GM18520 (cell line): ENCODE data around the gene ZNF593OS.

Experiments
- ATAC-seq: cut with Tn5 transposase; IDR thresholded peaks from one replicate; pipeline ENCODE4 v1.9.1; 2021; ENCODE audit not compliant: unreplicated experiment

ZNF593OS gene

GRCh38 chr1:26127235-26128163 lies 44.1 kb downstream of the ZNF593OS start:
- ATAC-seq = no peak

GRCh38 chr1:26126321-26127084 lies 45.1 kb downstream of the ZNF593OS start:
- ATAC-seq = peak; percentile 43

GRCh38 chr1:26125946-26126320 lies 45.7 kb downstream of the ZNF593OS start:
- ATAC-seq = no peak

GRCh38 chr1:26125382-26125781 lies 46.2 kb downstream of the ZNF593OS start:
- ATAC-seq = no peak

GRCh38 chr1:26124418-26125331 lies 47.0 kb downstream of the ZNF593OS start:
- ATAC-seq = no peak

DNA sequence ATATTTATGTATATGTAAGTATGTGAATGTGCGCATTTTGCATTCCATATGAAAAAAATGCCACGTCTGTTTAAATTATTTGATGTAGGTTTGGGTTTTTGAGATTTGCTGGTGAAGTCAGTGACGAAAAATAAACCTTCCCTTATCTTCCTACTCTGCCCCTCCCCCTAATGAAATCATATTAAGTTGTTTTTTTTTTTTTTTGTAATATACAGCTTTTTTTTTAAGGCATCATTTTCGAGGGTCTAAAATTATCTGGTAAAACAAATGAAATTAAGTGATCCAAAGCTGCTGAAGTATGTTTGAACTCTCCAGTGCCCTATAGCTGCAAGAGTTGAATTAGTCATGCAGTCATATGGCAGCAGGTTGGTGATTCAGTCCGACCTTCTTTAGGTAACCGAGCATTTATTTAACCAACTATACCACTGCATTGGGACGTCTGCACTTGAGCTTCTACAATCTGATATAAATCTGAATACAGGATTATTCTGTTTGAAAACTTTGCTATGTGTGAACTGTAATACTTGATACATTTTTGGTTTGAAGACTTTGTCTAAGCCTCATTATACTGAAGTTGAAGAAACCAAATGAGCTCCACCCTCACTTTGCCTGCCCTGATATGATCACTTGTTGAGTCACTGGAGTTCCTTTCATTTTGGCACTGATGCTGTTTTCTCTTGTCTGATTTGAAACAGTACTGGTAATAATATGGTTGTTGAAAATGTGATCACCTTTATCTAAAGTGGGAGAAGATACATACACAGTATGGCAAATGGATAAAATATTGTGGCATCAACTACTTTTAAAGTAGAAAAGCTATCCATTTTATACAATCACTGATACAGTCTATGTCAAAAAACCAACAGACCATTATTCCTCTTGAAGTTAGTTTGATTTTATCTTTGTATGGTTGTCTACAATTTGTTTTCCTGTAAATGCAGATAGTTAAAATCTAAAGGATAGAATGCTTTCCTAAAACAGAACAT lies 48.4 kb downstream of the ZNF593OS start:
- no peak for ATAC-seq

DNA sequence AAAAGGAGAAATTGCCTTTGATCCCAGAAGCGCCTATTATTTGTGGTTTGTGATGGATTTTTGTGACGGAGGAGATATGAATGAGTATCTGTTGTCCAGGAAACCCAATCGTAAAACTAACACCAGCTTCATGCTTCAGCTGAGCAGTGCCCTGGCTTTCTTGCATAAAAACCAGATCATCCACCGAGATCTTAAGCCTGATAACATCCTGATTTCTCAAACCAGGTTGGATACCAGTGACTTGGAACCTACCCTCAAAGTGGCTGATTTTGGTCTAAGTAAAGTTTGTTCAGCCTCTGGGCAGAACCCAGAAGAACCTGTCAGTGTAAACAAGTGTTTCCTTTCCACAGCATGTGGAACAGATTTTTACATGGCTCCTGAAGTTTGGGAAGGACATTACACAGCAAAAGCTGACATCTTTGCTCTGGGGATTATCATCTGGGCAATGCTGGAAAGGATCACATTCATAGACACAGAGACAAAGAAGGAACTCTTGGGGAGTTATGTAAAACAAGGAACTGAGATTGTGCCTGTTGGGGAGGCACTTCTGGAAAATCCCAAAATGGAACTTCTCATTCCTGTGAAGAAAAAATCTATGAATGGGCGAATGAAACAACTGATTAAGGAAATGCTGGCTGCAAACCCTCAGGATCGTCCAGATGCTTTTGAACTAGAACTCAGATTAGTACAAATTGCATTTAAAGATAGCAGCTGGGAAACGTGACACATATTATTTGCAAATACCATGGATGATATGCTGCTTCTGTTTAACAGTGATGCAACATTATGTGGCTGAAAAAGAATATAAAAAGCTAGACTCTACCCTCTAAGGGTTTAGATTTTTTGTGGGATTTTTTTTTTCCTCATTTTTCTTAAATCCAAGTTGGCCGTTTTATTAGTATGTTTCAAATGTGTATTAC lies 49.5 kb downstream of the ZNF593OS start:
- ATAC-seq = no peak

DNA sequence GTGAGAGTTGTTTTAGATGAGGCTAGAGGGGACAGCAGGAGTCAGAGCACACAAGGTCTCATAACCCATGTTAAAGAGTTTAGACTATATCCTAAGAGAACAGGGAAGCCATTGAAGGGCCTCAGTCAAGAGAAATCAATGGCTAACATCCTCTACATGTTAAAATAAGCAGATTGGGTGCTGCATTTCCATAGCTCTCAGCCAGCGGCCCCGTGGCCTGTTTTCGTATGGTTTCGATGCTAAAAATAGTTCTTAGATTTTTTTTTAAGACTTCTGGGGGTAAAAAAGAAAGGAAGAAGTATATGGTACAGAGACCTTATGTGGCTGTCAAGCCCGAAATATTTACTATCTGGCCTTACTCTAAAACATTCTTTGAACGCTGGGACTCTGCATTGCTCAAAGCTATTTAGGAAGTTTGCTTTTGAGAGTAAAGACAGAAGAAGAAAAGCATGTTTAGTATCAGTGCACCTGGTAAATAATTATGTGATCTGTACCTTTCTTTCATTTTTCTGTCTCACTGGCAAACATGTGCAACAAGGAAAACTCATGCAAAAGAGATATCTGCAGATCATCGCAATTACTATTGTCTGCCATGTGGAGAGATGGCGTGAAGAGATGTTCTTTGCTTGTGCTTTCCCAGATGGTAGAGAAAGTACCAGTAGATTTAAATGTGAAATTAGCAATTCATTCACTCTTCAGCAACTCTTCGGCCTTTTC lies 51.6 kb downstream of the ZNF593OS start:
- ATAC-seq = no peak
